Erythroblast (primary cell): Measurements from ENCODE around the gene REG3A.

Experiments
- GATA1 ChIP-seq: IDR thresholded peaks from 2 replicates; pipeline ENCODE4 v1.6.1; 2011; ENCODE audit warnings: low read depth, mild to moderate bottlenecking, control low read depth, low read length, moderate library complexity
- POLR2A ChIP-seq: IDR thresholded peaks from 2 replicates; pipeline ENCODE4 v1.6.1; 2011; ENCODE audit warnings: mild to moderate bottlenecking, low read length

DNA sequence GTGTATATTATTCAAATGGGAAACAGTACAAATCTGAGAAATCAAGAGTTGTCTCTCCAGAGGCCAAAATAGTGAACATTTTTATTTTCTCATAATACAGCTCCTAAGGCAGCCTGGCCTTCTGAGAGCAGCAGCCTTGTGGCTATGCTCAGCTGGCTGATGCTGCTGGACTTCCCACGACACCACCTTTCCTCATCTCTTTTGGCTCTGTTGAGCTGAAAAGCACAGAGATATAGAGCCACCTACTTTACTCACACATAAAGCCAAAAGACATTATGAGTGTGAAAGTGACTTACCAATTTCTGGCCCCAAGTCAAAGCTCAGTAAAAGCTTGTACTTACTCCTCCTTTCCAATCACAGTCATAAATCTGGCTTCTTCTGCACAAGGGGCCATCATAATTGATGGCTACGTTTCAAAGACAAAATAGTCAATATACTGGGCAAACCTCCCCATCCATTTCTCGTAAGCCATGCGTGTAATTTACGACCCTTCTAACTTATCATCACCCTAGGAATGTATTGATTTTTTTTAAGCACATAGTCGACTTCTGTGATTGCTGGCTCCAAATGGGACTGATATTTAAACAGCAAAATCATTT is 18.6 kb upstream of the REG3A start:
- TF ChIP-seq POLR2A (no peak), GATA1 (no peak)
